ENCODE measurements around the gene MYL10.
A peak's percentile ranks its signal among the peaks of the same experiment; 100 is the strongest.

The MYL10 gene

DNA sequence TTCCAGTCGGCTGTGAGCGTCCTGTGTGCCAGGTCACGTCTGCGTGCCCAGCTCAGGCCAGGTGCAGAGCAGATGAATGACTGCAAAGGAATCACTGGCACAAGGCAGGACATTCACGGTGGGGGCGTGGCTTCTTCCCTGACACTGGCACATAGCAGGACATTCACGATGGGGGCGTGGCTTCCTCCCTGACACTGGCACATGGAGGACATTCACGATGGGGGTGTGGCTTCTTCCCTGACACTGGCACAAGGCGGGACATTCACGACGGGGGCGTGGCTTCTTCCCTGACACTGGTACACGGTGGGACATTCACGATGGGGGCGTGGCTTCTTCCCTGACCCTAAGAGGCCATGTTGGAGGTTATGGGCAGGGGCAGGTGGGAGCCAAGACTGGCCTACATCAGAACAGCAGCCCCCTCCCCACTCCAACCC, 64.3 kb downstream of the MYL10 start:
- H3K4me3 ChIP-seq (ENCODE audit: low read depth, low read length): no peak overlapping the region
- TF ChIP-seq, protein P1, sequence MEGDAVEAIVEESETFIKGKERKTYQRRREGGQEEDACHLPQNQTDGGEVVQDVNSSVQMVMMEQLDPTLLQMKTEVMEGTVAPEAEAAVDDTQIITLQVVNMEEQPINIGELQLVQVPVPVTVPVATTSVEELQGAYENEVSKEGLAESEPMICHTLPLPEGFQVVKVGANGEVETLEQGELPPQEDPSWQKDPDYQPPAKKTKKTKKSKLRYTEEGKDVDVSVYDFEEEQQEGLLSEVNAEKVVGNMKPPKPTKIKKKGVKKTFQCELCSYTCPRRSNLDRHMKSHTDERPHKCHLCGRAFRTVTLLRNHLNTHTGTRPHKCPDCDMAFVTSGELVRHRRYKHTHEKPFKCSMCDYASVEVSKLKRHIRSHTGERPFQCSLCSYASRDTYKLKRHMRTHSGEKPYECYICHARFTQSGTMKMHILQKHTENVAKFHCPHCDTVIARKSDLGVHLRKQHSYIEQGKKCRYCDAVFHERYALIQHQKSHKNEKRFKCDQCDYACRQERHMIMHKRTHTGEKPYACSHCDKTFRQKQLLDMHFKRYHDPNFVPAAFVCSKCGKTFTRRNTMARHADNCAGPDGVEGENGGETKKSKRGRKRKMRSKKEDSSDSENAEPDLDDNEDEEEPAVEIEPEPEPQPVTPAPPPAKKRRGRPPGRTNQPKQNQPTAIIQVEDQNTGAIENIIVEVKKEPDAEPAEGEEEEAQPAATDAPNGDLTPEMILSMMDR (IDR thresholded peaks at IDR 0.05; ENCODE audit: low read depth, low read length): no peak
- TF ChIP-seq, protein P2, sequence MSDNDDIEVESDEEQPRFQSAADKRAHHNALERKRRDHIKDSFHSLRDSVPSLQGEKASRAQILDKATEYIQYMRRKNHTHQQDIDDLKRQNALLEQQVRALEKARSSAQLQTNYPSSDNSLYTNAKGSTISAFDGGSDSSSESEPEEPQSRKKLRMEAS (IDR thresholded peaks at IDR 0.05; ENCODE audit: low read depth, low read length): no peak
- no peak for TF ChIP-seq POLR2A (IDR thresholded peaks at IDR 0.05; ENCODE audit: extremely low read depth, insufficient read length)
- no peak for TF ChIP-seq MYC (IDR thresholded peaks at IDR 0.05; ENCODE audit: low read depth, low read length)
- peak; percentile 66 for DNase-seq (ENCODE audit: low read depth)

DNA sequence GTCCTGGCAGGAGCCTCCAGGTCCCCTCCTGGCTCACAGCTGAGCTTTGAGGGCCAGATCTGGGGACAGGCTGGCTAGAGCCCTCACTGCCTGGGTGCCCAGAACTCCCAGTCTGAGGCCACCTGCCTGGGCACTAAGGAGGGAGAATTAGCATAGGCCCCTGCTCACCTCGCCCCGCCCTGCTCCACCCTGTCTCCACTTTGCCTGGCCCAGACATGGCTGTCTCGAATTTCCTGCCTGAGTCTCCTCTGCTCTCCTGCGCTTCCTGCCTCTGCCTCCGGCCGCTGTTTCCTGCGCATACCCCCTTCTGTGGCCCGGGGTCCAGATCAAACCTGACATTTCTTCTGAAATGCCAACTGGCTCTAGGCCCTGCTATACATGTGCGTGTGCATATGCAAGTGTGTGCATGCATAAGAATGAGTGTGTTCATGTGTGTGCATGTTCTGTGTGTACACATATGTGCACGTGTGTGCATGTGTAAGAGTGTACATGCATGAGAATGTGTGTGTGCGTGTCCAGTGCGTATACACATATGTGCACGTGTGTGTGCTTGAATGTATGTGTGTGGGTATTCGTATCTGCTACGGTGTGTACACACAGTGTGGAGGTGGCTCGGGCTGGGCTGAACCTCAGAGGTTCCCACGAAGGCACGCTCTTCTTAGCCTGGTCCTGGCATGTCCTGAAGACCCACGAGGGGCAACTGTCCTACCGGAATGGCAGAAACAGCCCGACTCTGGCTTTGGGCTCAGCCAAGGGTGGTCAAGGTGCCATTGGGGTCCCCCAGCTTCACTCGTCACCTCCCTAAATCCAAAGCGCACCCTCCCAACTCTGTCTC, 64.9 kb downstream of the MYL10 start:
- TF ChIP-seq, protein P2 (IDR thresholded peaks at IDR 0.05; ENCODE audit: low read depth, low read length): no peak
- no peak for TF ChIP-seq MYC (IDR thresholded peaks at IDR 0.05; ENCODE audit: low read depth, low read length)
- no peak overlapping the region for H3K4me3 ChIP-seq (ENCODE audit: low read depth, low read length)
- DNase-seq (ENCODE audit: low read depth): no peak

Data from NB4 (cell line).